ENCODE measurements around the gene PDZD7.
"Not testable (repeated sequence)": the region's sequence is repeated elsewhere in the genome, so short reads cannot be mapped to it uniquely, and the experiment has no call there.

The PDZD7 gene

GRCh38 chr10:100980711-100981110 is 50.2 kb downstream of the PDZD7 start:
- DNase-seq, result no peak

GRCh38 chr10:100980311-100980710 is 50.6 kb downstream of the PDZD7 start:
- no peak for DNase-seq

GRCh38 chr10:100979791-100980272 is 51.1 kb downstream of the PDZD7 start:
- DNase-seq, result no peak

GRCh38 chr10:100978901-100979195 is 52.1 kb downstream of the PDZD7 start:
- no peak for DNase-seq

GRCh38 chr10:100978121-100978900 is 52.6 kb downstream of the PDZD7 start:
- DNase-seq, result no peak

GRCh38 chr10:100977436-100977835 is 53.5 kb downstream of the PDZD7 start:
- DNase-seq, result no peak

GRCh38 chr10:100976906-100977305 is 54.0 kb downstream of the PDZD7 start:
- DNase-seq, result no peak

- not testable (repeated sequence) for DNase-seq
These were observed 55.5 kb downstream of the PDZD7 start for GRCh38 chr10:100975397-100975796.

GRCh38 chr10:100972904-100973535 is 57.9 kb downstream of the PDZD7 start:
- DNase-seq, result no peak

GRCh38 chr10:100972115-100972903 is 58.6 kb downstream of the PDZD7 start:
- DNase-seq, result no peak

GRCh38 chr10:100970914-100971811 is 59.8 kb downstream of the PDZD7 start:
- no peak for DNase-seq

GRCh38 chr10:100970076-100970913 is 60.6 kb downstream of the PDZD7 start:
- DNase-seq, result no peak

GRCh38 chr10:100969187-100970075 is 61.5 kb downstream of the PDZD7 start, which contains the start of gene SEMA4G:
TSS of gene SEMA4G (plus strand) at chr10:100969504. CDS start at chr10:100972913, 3,409 bp downstream.
- peak; percentile 36 for DNase-seq

GRCh38 chr10:100968863-100969186 is 62.1 kb downstream of the PDZD7 start:
- no peak for DNase-seq

- no peak for DNase-seq
These were observed 62.7 kb downstream of the PDZD7 start for GRCh38 chr10:100968062-100968736.

GRCh38 chr10:100967332-100967731 is 63.6 kb downstream of the PDZD7 start:
- no peak for DNase-seq

GRCh38 chr10:100966887-100967286 is 64.0 kb downstream of the PDZD7 start:
- no peak for DNase-seq

- no peak for DNase-seq
These were observed 65.1 kb downstream of the PDZD7 start for GRCh38 chr10:100965820-100966219.

GRCh38 chr10:100963826-100964225 is 67.1 kb downstream of the PDZD7 start:
- no peak for DNase-seq

All from stimulated activated CD4-positive, alpha-beta T cell treated with anti-CD3 and anti-CD28 coated beads, Interleukin-12 subunit alpha, Interleukin-12 subunit beta, amount 100 ng/mL, for 4 hours (primary cell).